DMS153 treated with DMSO at 0.1 percent for 48 hours (cell line): Measurements from ENCODE around the gene PLCH1.

Experiments
- DNase-seq: peaks from one replicate; lab custom pipeline; 2025; ENCODE audit not compliant: unreplicated experiment; lab: John Stamatoyannopoulos, UW

PLCH1 gene

GRCh38 chr3:155394240-155394639, 350.6 kb downstream of the PLCH1 start:
- DNase-seq: no peak

GRCh38 chr3:155393316-155393715, 351.6 kb downstream of the PLCH1 start:
- no peak for DNase-seq

- DNase-seq: no peak
These were observed 352.7 kb downstream of the PLCH1 start for GRCh38 chr3:155392138-155392537.

- no peak for DNase-seq
These were observed 353.3 kb downstream of the PLCH1 start for GRCh38 chr3:155391551-155391958.

GRCh38 chr3:155391104-155391503, 353.8 kb downstream of the PLCH1 start:
- DNase-seq: no peak

- DNase-seq: no peak
These were observed 354.5 kb downstream of the PLCH1 start for GRCh38 chr3:155390351-155390750.

- DNase-seq: no peak
These were observed 356.5 kb downstream of the PLCH1 start for GRCh38 chr3:155388417-155388816.

- peak; percentile 10 for DNase-seq
These were observed 357.3 kb downstream of the PLCH1 start for GRCh38 chr3:155387571-155387970.

- DNase-seq: no peak
These were observed 358.0 kb downstream of the PLCH1 start for GRCh38 chr3:155386919-155387318.

- DNase-seq: no peak
These were observed 358.8 kb downstream of the PLCH1 start for GRCh38 chr3:155385896-155386625.

- peak; percentile 63 for DNase-seq
These were observed 362.4 kb downstream of the PLCH1 start for GRCh38 chr3:155382396-155383042.

GRCh38 chr3:155377847-155378246, 367.0 kb downstream of the PLCH1 start:
- DNase-seq: no peak

- no peak for DNase-seq
These were observed 367.8 kb downstream of the PLCH1 start for GRCh38 chr3:155377071-155377470.

GRCh38 chr3:155372281-155372680, 372.6 kb downstream of the PLCH1 start:
- no peak for DNase-seq

- DNase-seq: no peak
These were observed 373.9 kb downstream of the PLCH1 start for GRCh38 chr3:155370764-155371503.

- no peak for DNase-seq
These were observed 374.7 kb downstream of the PLCH1 start for GRCh38 chr3:155370198-155370597.

- no peak for DNase-seq
These were observed 375.1 kb downstream of the PLCH1 start for GRCh38 chr3:155369735-155370134.

GRCh38 chr3:155369244-155369643, 375.6 kb downstream of the PLCH1 start:
- no peak for DNase-seq

- no peak for DNase-seq
These were observed 376.1 kb downstream of the PLCH1 start for GRCh38 chr3:155368786-155369185.

GRCh38 chr3:155367506-155367905, 377.4 kb downstream of the PLCH1 start:
- no peak for DNase-seq

- no peak for DNase-seq
These were observed 379.6 kb downstream of the PLCH1 start for GRCh38 chr3:155365178-155365783.

- no peak for DNase-seq
These were observed 380.4 kb downstream of the PLCH1 start for GRCh38 chr3:155364492-155364891.
